K562 (cell line): ENCODE measurements around the gene THG1L.

Source experiments
- CBX3 ChIP-seq, 2 experiments: IDR thresholded peaks; 1 replicate in 1 of 2; 2 replicates in 1 of 2; pipeline ENCODE4 v1.6.1; 2012; ENCODE audit warnings: inconsistent platforms in 2 of 2, low read length in 2 of 2, borderline replicate concordance in 1 of 2, control low read depth in 1 of 2
- CEBPB ChIP-seq: fragments of 450-650 bp; IDR thresholded peaks from 2 replicates; pipeline ENCODE4 v1.6.1; 2016; ENCODE audit warnings: missing genetic modification characterization, missing compliant biosample characterization
- EZH2 ChIP-seq: IDR thresholded peaks from 2 replicates; pipeline ENCODE4 v1.6.1; 2012; ENCODE audit warnings: low read depth, mild to moderate bottlenecking, inconsistent platforms, low read length, borderline replicate concordance
- HBP1 ChIP-seq: fragments of 450-650 bp; formaldehyde crosslinking; IDR thresholded peaks from 2 replicates; pipeline ENCODE4 v1.4.0; 2022; ENCODE audit warnings: missing genetic modification characterization
- NFYB ChIP-seq: IDR thresholded peaks from 2 replicates; pipeline ENCODE4 v1.6.1; 2011; ENCODE audit warnings: mild to moderate bottlenecking, moderate library complexity; ENCODE audit not compliant: insufficient read length; ENCODE audit errors: extremely low read depth
- SMARCA5 ChIP-seq: fragments of 450-650 bp; IDR thresholded peaks from 2 replicates; pipeline ENCODE4 v1.6.1; 2016
- SREBF2 ChIP-seq: sonication (generic); formaldehyde crosslinking; IDR thresholded peaks from 2 replicates; pipeline ENCODE4 v1.4.0; 2020; ENCODE audit warnings: mild to moderate bottlenecking, missing genetic modification reagents
- TARDBP ChIP-seq: fragments of 450-650 bp; IDR thresholded peaks from 2 replicates; pipeline ENCODE4 v1.6.1; 2016
- WHSC1 ChIP-seq: IDR thresholded peaks from one replicate; pipeline ENCODE4 v1.6.1; 2012; ENCODE audit warnings: low read length, control low read depth, inconsistent platforms
- ZNF583 ChIP-seq: fragments of 250-450 bp; sonication (Bioruptor Pico); IDR thresholded peaks from 2 replicates; pipeline ENCODE4 v1.4.0; 2020
- TF ChIP-seq, protein P1 (sequence below): fragments of 450-650 bp; IDR thresholded peaks from 2 replicates; pipeline ENCODE4 v1.6.1; 2017; ENCODE audit warnings: mild to moderate bottlenecking, moderate library complexity
- TF ChIP-seq, protein P2 (sequence below), 3 experiments: IDR thresholded peaks in 2 of 3; conservative IDR thresholded peaks in 1 of 3; 2 replicates each; pipeline ENCODE4 v1.5.1; 2011 to 2012; ENCODE audit warnings: low read length in 3 of 3, mild to moderate bottlenecking in 3 of 3, control low read depth in 2 of 3, improper control_type of control experiment in 1 of 3, inconsistent platforms in 1 of 3, low read depth in 1 of 3, mixed read lengths in 1 of 3, moderate library complexity in 1 of 3; ENCODE audit not compliant: insufficient read depth in 2 of 3
- TF ChIP-seq, protein P3 (sequence below): sonication (generic); formaldehyde crosslinking; IDR thresholded peaks from 2 replicates; pipeline ENCODE4 v1.8.1; 2022; ENCODE audit warnings: missing genetic modification reagents

DNA sequence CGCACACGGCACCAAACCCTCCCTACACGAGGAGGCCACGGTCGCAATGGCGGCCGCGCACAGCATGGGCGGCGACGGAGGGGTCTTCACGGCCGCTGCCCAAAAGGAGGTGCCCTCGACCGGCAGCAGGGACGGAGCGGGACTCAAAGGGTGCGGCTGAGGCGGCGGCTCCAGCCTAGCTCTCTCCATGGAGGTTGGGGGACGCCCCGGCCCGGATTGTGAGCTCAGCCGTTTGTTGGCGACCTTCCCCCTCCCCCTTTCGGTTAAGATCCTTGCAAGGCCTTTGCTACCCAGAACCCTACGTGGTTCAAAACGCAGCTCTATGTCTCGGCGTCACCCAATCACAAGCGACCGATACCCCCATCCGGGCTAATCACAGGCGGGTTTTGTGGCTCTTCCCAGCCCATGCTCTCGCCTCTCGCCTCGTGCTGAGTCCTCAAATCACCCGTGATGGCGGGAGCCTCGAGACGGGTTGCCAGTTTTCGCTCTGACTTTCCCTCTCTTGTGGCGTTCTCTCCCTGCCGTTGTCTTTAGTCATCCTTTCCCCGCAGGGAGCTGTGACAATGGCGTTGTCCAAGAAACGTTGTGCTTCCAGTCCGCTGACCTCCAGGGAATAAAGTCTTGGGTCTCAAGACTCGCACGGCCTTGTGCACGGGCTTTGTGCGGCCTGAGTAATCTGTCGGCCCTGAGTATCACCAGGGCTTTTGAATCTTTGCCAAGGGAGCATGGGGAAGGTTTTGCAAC, 40.4 kb upstream of the THG1L start:
- TF ChIP-seq CBX3 (IDR thresholded peaks at IDR 0.05; ENCODE audit: borderline replicate concordance in 1 of 2, low read length in 2 of 2), result no peak
- TF ChIP-seq, protein P1, sequence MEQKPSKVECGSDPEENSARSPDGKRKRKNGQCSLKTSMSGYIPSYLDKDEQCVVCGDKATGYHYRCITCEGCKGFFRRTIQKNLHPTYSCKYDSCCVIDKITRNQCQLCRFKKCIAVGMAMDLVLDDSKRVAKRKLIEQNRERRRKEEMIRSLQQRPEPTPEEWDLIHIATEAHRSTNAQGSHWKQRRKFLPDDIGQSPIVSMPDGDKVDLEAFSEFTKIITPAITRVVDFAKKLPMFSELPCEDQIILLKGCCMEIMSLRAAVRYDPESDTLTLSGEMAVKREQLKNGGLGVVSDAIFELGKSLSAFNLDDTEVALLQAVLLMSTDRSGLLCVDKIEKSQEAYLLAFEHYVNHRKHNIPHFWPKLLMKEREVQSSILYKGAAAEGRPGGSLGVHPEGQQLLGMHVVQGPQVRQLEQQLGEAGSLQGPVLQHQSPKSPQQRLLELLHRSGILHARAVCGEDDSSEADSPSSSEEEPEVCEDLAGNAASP, result no peak
- TF ChIP-seq, protein P2, sequence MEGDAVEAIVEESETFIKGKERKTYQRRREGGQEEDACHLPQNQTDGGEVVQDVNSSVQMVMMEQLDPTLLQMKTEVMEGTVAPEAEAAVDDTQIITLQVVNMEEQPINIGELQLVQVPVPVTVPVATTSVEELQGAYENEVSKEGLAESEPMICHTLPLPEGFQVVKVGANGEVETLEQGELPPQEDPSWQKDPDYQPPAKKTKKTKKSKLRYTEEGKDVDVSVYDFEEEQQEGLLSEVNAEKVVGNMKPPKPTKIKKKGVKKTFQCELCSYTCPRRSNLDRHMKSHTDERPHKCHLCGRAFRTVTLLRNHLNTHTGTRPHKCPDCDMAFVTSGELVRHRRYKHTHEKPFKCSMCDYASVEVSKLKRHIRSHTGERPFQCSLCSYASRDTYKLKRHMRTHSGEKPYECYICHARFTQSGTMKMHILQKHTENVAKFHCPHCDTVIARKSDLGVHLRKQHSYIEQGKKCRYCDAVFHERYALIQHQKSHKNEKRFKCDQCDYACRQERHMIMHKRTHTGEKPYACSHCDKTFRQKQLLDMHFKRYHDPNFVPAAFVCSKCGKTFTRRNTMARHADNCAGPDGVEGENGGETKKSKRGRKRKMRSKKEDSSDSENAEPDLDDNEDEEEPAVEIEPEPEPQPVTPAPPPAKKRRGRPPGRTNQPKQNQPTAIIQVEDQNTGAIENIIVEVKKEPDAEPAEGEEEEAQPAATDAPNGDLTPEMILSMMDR (IDR thresholded peaks at IDR 0.05 in 2 of 3, conservative IDR thresholded peaks at IDR 0.05 in 1 of 3; ENCODE audit: insufficient read depth in 2 of 3, low read depth in 1 of 3, low read length in 3 of 3), result no peak
- TF ChIP-seq ZNF583 (CRISPR knock-in tag), result no peak
- TF ChIP-seq NFYB, result no peak
- TF ChIP-seq EZH2, result no peak
- TF ChIP-seq SREBF2 (CRISPR knock-in tag), result no peak
- no peak for TF ChIP-seq TARDBP
- TF ChIP-seq CEBPB, result no peak
- no peak for TF ChIP-seq SMARCA5
- TF ChIP-seq HBP1 (CRISPR knock-in tag), result no peak
- TF ChIP-seq, protein P3, sequence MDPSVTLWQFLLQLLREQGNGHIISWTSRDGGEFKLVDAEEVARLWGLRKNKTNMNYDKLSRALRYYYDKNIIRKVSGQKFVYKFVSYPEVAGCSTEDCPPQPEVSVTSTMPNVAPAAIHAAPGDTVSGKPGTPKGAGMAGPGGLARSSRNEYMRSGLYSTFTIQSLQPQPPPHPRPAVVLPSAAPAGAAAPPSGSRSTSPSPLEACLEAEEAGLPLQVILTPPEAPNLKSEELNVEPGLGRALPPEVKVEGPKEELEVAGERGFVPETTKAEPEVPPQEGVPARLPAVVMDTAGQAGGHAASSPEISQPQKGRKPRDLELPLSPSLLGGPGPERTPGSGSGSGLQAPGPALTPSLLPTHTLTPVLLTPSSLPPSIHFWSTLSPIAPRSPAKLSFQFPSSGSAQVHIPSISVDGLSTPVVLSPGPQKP (CRISPR knock-in tag), result no peak
- no peak for TF ChIP-seq WHSC1
